Medulla oblongata (tissue), 1 donor: ENCODE measurements around the gene CDH24.

Experiments used
- DNase-seq: peaks from one replicate; pipeline ENCODE4 v3.0.0-alpha.2; 2015; ENCODE audit errors: extremely low spot score

CDH24 gene

GRCh38 chr14:23043754-23044153 is 13.6 kb downstream of the CDH24 start:
- no peak for DNase-seq

- no peak for DNase-seq
Observed at GRCh38 chr14:23043145-23043544, 14.2 kb downstream of the CDH24 start.

GRCh38 chr14:23042162-23042965 is 15.0 kb downstream of the CDH24 start, which contains the start of gene PSMB11:
TSS of gene PSMB11 (plus strand) at chr14:23042212. CDS start at chr14:23042226, 14 bp downstream.
- no peak for DNase-seq

GRCh38 chr14:23041729-23042128 is 15.6 kb downstream of the CDH24 start:
- no peak for DNase-seq

- no peak for DNase-seq
Observed at GRCh38 chr14:23040100-23040499, 17.2 kb downstream of the CDH24 start.

- DNase-seq: peak; percentile 40
Observed at GRCh38 chr14:23035303-23036144, 21.8 kb downstream of the CDH24 start.

- peak; percentile 97 for DNase-seq
Observed at GRCh38 chr14:23034498-23035302, 22.6 kb downstream of the CDH24 start, which contains the start of gene PSMB5. TSS of gene PSMB5 (minus strand) at chr14:23034900. CDS start at chr14:23034881, 19 bp downstream.

GRCh38 chr14:23033801-23034497 is 23.4 kb downstream of the CDH24 start:
- no peak for DNase-seq

- no peak for DNase-seq
Observed at GRCh38 chr14:23033251-23033727, 24.0 kb downstream of the CDH24 start.

- no peak for DNase-seq
Observed at GRCh38 chr14:23030936-23031335, 26.4 kb downstream of the CDH24 start.

GRCh38 chr14:23028799-23029198 is 28.5 kb downstream of the CDH24 start:
- DNase-seq: no peak

GRCh38 chr14:23025151-23025814 is 32.0 kb downstream of the CDH24 start:
- no peak for DNase-seq

GRCh38 chr14:23024612-23025075 is 32.7 kb downstream of the CDH24 start:
- no peak for DNase-seq

GRCh38 chr14:23023795-23024152 is 33.5 kb downstream of the CDH24 start:
- no peak for DNase-seq

- DNase-seq: no peak
Observed at GRCh38 chr14:23023022-23023794, 34.1 kb downstream of the CDH24 start.

- DNase-seq: no peak
Observed at GRCh38 chr14:23021889-23022442, 35.4 kb downstream of the CDH24 start.

- no peak for DNase-seq
Observed at GRCh38 chr14:23021434-23021833, 35.9 kb downstream of the CDH24 start.

- DNase-seq: no peak
Observed at GRCh38 chr14:23020143-23021128, 36.9 kb downstream of the CDH24 start.
